Astrocyte of the spinal cord (primary cell): ENCODE results near the gene ASPDH.

Source experiments
- DNase-seq: peaks from one replicate; pipeline ENCODE4 v3.0.0; 2011; ENCODE audit warnings: low read depth, low spot score
- H3K4me3 ChIP-seq: 2 replicates; pipeline ENCODE4 v1.5.1; 2011; ENCODE audit warnings: low read depth, mild to moderate bottlenecking, low read length, moderate library complexity
- in situ Hi-C: cut with HindIII; loops from 2 replicates; pipeline ENCODE4 v1.10.0; 2017; ENCODE audit warnings: low sequenced_read_pairs
- TF ChIP-seq, protein P1 (sequence below): IDR thresholded peaks from 2 replicates; pipeline ENCODE4 v1.5.1; 2012; ENCODE audit warnings: low read depth, mild to moderate bottlenecking, low read length, inconsistent platforms

ASPDH gene

DNA sequence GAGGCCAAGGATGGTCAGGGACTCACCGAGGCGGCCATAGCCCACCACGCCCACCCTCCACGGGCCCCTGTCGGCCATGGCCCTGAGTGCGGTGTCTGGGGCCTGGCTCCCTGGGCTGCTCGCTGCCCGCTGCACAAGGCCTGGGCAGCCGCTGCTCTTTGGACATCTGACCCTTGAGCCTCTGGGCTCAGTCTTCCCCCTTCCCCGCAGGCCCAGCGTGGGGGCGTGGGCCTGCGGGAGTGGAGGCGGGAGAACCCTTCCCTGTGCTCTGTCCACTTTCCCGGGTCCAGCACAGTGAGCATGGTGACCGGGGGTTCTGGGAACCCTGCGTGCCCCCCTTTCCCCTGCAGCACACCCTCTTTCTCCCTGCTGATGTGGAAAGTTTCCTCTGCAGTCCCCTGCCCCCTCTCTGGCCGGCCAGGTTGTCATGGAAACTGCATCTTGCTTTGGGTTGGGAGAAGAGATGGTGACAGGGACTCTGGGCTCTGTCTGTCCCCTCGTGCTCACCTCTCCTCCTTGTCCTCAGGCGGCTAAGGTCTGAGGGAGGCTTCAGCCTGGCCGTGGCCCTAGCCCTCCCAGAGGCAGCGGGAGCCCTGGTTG is at the start of gene ASPDH:
ASPDH (minus strand) TSS at position 168 of the 600 bp plus-strand sequence; CDS start at position 78, 90 bp downstream.
- in situ Hi-C loops = no loop called here

DNA sequence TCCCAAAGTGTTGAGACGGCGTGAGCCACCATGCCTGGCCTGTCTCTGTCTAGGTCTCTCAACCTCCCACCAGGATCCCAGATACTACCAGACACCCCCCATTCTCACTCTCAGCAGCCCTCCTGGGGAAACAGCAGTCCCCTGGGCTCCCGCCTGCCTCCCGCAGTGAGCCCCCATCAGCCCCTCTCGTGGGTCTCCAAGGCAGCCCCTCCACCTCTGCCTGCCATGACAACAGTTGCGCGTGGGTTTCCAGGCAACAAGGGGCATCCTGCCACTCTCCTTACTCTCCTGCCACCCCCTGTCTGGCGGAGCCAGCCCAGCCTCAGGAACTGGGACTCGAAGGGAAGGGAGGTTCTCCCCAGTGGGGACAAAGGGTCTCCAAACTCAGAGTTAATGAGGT is 49.3 kb upstream of the ASPDH start:
- no peak overlapping the region for H3K4me3 ChIP-seq
- no peak for DNase-seq
- in situ Hi-C loops = no loop called here
- TF ChIP-seq, protein P1, sequence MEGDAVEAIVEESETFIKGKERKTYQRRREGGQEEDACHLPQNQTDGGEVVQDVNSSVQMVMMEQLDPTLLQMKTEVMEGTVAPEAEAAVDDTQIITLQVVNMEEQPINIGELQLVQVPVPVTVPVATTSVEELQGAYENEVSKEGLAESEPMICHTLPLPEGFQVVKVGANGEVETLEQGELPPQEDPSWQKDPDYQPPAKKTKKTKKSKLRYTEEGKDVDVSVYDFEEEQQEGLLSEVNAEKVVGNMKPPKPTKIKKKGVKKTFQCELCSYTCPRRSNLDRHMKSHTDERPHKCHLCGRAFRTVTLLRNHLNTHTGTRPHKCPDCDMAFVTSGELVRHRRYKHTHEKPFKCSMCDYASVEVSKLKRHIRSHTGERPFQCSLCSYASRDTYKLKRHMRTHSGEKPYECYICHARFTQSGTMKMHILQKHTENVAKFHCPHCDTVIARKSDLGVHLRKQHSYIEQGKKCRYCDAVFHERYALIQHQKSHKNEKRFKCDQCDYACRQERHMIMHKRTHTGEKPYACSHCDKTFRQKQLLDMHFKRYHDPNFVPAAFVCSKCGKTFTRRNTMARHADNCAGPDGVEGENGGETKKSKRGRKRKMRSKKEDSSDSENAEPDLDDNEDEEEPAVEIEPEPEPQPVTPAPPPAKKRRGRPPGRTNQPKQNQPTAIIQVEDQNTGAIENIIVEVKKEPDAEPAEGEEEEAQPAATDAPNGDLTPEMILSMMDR = no peak

More for the DNA sequence above, at the start of gene ASPDH:
- no peak within 1 kb of the TSS for H3K4me3 ChIP-seq
- TF ChIP-seq, protein P1 = no peak
- no peak for DNase-seq

DNA sequence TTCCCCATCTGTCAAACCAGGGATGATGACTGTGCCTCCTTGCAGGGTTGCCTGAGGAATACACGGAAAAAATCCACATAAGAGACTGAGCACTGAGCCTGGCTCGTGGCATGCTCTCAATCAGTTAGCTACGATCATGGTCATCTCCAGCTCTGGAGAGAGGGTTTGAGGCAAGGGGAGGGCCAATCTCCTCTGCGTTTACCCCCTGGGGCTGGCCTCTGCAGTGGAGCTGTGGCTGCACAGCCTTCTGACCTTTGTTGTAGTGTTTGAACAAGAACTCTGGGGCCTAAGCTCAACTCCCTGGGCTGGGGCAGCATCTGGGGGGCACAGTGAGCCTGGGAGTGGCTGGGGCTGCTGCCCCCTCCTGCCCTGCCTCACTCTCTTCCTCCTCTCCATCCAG is 48.6 kb upstream of the ASPDH start:
- TF ChIP-seq, protein P1 = no peak
- no peak overlapping the region for H3K4me3 ChIP-seq
- in situ Hi-C loops = no loop called here
- no peak for DNase-seq

DNA sequence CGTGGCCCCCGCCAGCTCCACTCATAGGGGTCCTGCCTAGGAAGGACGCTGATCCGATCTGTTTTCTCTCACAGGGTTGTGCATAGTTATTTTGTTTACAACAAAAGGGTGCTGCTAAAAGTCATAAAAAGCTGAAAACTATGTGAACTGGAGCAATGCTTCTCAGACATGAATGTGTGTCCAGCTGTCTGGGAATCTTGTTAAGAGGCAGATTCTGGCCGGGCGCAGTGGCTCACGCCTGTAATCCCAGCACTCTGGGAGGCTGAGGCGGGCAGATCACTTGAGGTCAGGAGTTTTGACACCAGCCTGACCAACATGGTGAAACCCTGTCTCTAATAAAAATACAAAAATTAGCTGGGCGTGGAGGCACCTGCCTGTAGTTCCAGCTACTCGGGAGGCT is 45.9 kb upstream of the ASPDH start:
- in situ Hi-C loops = no loop called here
- TF ChIP-seq, protein P1 = no peak
- H3K4me3 ChIP-seq = no peak overlapping the region
- no peak for DNase-seq

DNA sequence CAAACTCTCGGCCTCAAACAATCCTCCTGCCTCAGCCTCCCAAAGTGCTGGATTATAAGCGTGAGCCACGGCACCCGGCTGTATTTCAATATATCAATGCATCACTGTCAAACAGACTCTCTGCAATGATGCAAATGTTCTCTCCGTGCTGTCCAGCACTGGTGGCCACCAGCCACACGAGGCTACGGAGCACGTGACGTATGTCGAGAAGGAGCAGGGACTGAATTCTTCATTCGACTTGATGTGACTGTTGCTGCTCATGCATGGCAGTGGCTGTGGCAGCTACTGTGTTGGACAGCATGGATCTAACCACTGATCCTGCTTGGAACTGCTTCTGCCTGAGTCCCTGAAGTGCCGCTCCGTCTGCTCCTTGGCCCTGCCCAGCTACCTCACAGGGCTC is 44.7 kb upstream of the ASPDH start:
- TF ChIP-seq, protein P1 = no peak
- H3K4me3 ChIP-seq = no peak overlapping the region
- no peak for DNase-seq
- in situ Hi-C loops = no loop called here

DNA sequence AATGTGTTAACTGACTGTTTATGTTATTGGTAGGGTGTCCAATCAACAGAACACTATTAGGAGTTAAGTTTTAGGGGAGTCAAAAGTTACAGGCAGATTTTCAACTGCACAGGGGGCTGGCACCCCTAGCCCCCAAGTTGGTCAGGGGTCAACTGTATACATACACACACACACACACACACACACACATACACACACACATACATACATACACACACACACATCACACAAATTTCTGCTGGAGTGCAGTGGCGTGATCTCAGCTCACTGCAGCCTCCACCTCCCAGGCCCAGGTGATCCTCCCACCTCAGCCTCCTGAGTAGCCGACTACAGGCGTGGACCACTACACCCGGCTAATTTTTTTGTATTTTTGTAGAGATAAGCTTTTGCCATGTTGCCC is 44.3 kb upstream of the ASPDH start:
- TF ChIP-seq, protein P1 = no peak
- H3K4me3 ChIP-seq = no peak overlapping the region
- DNase-seq = no peak
- in situ Hi-C loops = no loop called here
